Endothelial cell (in vitro differentiated cells): ENCODE data around the gene DOCK10. TPM values are rescaled to one million over a fixed set of nuclear protein-coding genes. Genes with fewer than 3 reads are reported as not detected.

Experiments used
- DNase-seq: peaks from one replicate; pipeline ENCODE4 v3.0.0; 2021; ENCODE audit warnings: low spot score
- H3K27ac Mint-ChIP-seq: one replicate; pipeline ENCODE4 v1.8.0; 2021; ENCODE audit warnings: mixed read lengths, inconsistent platforms; ENCODE audit not compliant: unreplicated experiment
- H3K27me3 Mint-ChIP-seq: one replicate; pipeline ENCODE4 v1.8.0; 2021; ENCODE audit warnings: mild to moderate bottlenecking, moderate library complexity, mixed read lengths, inconsistent platforms; ENCODE audit not compliant: unreplicated experiment
- H3K36me3 Mint-ChIP-seq: one replicate; pipeline ENCODE4 v1.8.0; 2021; ENCODE audit warnings: mild to moderate bottlenecking, low read depth, mixed read lengths, inconsistent platforms; ENCODE audit not compliant: unreplicated experiment
- H3K4me1 Mint-ChIP-seq: one replicate; pipeline ENCODE4 v1.8.0; 2021; ENCODE audit warnings: mild to moderate bottlenecking, mixed read lengths, inconsistent platforms; ENCODE audit not compliant: unreplicated experiment
- H3K4me3 Mint-ChIP-seq: one replicate; pipeline ENCODE4 v1.8.0; 2021; ENCODE audit warnings: mild to moderate bottlenecking, mixed read lengths, inconsistent platforms; ENCODE audit not compliant: unreplicated experiment
- H3K9me3 Mint-ChIP-seq: one replicate; pipeline ENCODE4 v1.8.0; 2021; ENCODE audit warnings: mixed read lengths, inconsistent platforms; ENCODE audit not compliant: unreplicated experiment
- CTCF ChIP-seq: fragments of 200-600 bp; sonication (generic); IDR thresholded peaks from one replicate; pipeline ENCODE4 v1.5.0; 2021; ENCODE audit warnings: antibody characterized with exemption; ENCODE audit not compliant: unreplicated experiment
- total RNA-seq: library from RNA; stranded (reverse); fragmentation: NEBNext Ultra II Directional; extraction: Animal tissue kit (Norgen Biotek cat#: 25700); gene quantifications from one replicate; pipeline ENCODE4 v1.2.1, GENCODE V29; 2021; ENCODE audit not compliant: unreplicated experiment

Gene DOCK10
- total RNA-seq, 1 donor from 2014 or later: 7.6 TPM

DNA sequence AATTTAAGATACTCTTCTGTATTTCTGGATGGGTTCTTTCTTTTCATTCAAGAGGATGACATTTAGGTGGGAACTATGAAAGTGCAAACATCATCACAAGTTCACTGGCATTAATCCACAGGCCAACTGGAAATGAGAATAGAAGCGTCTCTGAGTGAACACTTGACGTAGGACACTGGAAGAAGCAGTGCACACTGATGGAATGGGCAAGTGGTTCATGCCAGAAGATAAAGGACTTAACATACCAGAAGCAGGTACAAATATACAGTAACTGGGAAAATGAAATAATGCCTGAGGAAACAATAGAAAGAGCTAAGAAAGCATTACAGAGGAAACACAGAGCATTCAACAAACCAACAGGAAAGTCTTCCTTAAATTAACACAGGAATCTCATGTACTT is 205.2 kb downstream of the DOCK10 start:
- no peaks in the 10 kb centered on the region for H3K9me3 Mint-ChIP-seq
- peaks cover 5% of the 10 kb centered on the region for H3K27me3 Mint-ChIP-seq
- H3K4me1 Mint-ChIP-seq: peaks cover 6% of the 10 kb centered on the region
- H3K27ac Mint-ChIP-seq: no peak overlapping the region
- DNase-seq: no peak
- no peak overlapping the region for H3K4me3 Mint-ChIP-seq
- H3K36me3 Mint-ChIP-seq: peaks cover 13% of the 10 kb centered on the region
- no peak for TF ChIP-seq CTCF

GRCh38 chr2:224836263-224836662 is 206.0 kb downstream of the DOCK10 start:
- H3K4me3 Mint-ChIP-seq: no peak overlapping the region
- no peak overlapping the region for H3K27ac Mint-ChIP-seq
- no peaks in the 10 kb centered on the region for H3K9me3 Mint-ChIP-seq
- H3K36me3 Mint-ChIP-seq: peaks cover 13% of the 10 kb centered on the region
- H3K27me3 Mint-ChIP-seq: peaks cover 5% of the 10 kb centered on the region
- no peak for TF ChIP-seq CTCF
- no peak for DNase-seq
- H3K4me1 Mint-ChIP-seq: peaks cover 6% of the 10 kb centered on the region

GRCh38 chr2:224835405-224835804 is 206.9 kb downstream of the DOCK10 start:
- Mint-ChIP-seq H3K4me1 (peaks cover 6% of the 10 kb centered on the region), H3K27ac (no peak overlapping the region), H3K27me3 (peaks cover 5% of the 10 kb centered on the region), H3K9me3 (no peaks in the 10 kb centered on the region), H3K4me3 (no peak overlapping the region), H3K36me3 (peaks cover 13% of the 10 kb centered on the region)
- no peak for TF ChIP-seq CTCF
- no peak for DNase-seq

DNA sequence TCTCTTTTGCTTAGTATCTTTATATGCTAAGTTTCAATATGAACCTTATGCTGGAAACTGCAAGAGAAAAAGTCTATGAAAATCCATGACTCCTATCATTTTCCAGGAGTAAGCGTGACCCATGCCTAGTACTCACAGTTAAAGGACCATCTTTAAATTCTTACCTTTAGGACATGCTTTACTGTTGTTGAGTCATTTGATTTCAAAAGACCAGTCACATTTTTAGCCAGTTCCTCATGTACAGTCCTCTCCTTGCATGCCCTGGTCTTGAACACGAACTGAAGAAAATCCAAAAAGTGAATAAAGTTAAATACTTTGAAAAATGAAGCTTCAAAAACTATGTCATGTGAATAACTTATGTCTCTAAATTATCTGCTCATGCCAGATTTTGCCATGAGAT is 208.3 kb downstream of the DOCK10 start:
- Mint-ChIP-seq H3K4me3 (no peak overlapping the region), H3K36me3 (peaks cover 14% of the 10 kb centered on the region), H3K27ac (no peak overlapping the region), H3K4me1 (peaks cover 6% of the 10 kb centered on the region), H3K27me3 (peaks cover 5% of the 10 kb centered on the region), H3K9me3 (no peaks in the 10 kb centered on the region)
- TF ChIP-seq CTCF: no peak
- DNase-seq: no peak

- peaks cover 20% of the 10 kb centered on the region for H3K36me3 Mint-ChIP-seq
- H3K27me3 Mint-ChIP-seq: peaks cover 5% of the 10 kb centered on the region
- H3K4me3 Mint-ChIP-seq: no peak overlapping the region
Measured at GRCh38 chr2:224832207-224832606, 210.1 kb downstream of the DOCK10 start.

More at GRCh38 chr2:224832207-224832606, 210.1 kb downstream of the DOCK10 start:
- no peak for TF ChIP-seq CTCF
- Mint-ChIP-seq H3K4me1 (peaks cover 3% of the 10 kb centered on the region), H3K27ac (no peak overlapping the region), H3K9me3 (no peaks in the 10 kb centered on the region)
- DNase-seq: no peak
